Naive B cell (primary cell): ENCODE data around the gene CELA2B. TPM values are rescaled to one million over a fixed set of nuclear protein-coding genes. Genes with fewer than 3 reads are reported as not detected.
"Not testable (repeated sequence)": the region's sequence is repeated elsewhere in the genome, so short reads cannot be mapped to it uniquely, and the experiment has no call there.

Experiments
- ATAC-seq, 2 donors: fragments of 150-1000 bp; cut with Tn5 transposase; 2 replicates each; pipeline ENCODE4 v1.10.0; 2021; ENCODE audit warnings: low read depth in 2 of 2, mild to moderate bottlenecking in 2 of 2, moderate library complexity in 2 of 2
- DNase-seq: peaks from one replicate; pipeline ENCODE4 v3.0.0; 2022
- H3K27ac Mint-ChIP-seq, 6 donors: one replicate each; pipeline ENCODE4 v1.8.0; 2020 to 2022; ENCODE audit warnings: mild to moderate bottlenecking in 6 of 6, mixed read lengths in 6 of 6, moderate library complexity in 5 of 6, inconsistent platforms in 2 of 6
- H3K27me3 Mint-ChIP-seq, 3 donors: one replicate each; pipeline ENCODE4 v1.8.0; 2021 to 2022; ENCODE audit warnings: mixed read lengths in 3 of 3, mild to moderate bottlenecking in 1 of 3
- H3K36me3 Mint-ChIP-seq, 2 donors: one replicate each; pipeline ENCODE4 v1.8.0; 2020 to 2022; ENCODE audit warnings: mixed read lengths in 2 of 2, inconsistent platforms in 1 of 2, mild to moderate bottlenecking in 1 of 2
- H3K4me1 Mint-ChIP-seq, 3 donors: one replicate each; pipeline ENCODE4 v1.8.0; 2020 to 2022; ENCODE audit warnings: mixed read lengths in 3 of 3, inconsistent platforms in 1 of 3, mild to moderate bottlenecking in 1 of 3, moderate library complexity in 1 of 3
- H3K4me3 Mint-ChIP-seq, 8 donors: one replicate each; pipeline ENCODE4 v1.8.0; 2020 to 2022; ENCODE audit warnings: mild to moderate bottlenecking in 8 of 8, mixed read lengths in 8 of 8, moderate library complexity in 8 of 8, inconsistent platforms in 2 of 8
- H3K9me3 Mint-ChIP-seq, 7 donors: one replicate each; pipeline ENCODE4 v1.8.0; 2020 to 2022; ENCODE audit warnings: mixed read lengths in 7 of 7, mild to moderate bottlenecking in 5 of 7, inconsistent platforms in 2 of 7, moderate library complexity in 1 of 7
- polyA plus RNA-seq, 6 donors: library from polyadenylated mRNA; unstranded; fragments of 300-500 nt; fragmentation: Illumina TruSeq; gene quantifications; one replicate each; pipeline ENCODE4 v1.2.3, GENCODE V29; 2021; ENCODE audit warnings: low read depth in 6 of 6

Gene CELA2B
- polyA plus RNA-seq, 6 donors from 2014 or later = not detected

GRCh38 chr1:15466955-15467625 is 8.8 kb upstream of the CELA2B start:
- ATAC-seq, H3K9me3 Mint-ChIP-seq, H3K4me1 Mint-ChIP-seq, H3K4me3 Mint-ChIP-seq, DNase-seq, H3K36me3 Mint-ChIP-seq, H3K27ac Mint-ChIP-seq: not testable (repeated sequence)
- H3K27me3 Mint-ChIP-seq = peaks cover 0 to 12% (median 0%) of the 10 kb centered on the region in 3 donors

GRCh38 chr1:15468145-15468544 is 7.8 kb upstream of the CELA2B start:
- H3K27ac Mint-ChIP-seq = no peak overlapping the region

GRCh38 chr1:15469361-15469760 is 6.5 kb upstream of the CELA2B start:
- peaks cover 0 to 2% (median 0%) of the 10 kb centered on the region in 3 donors for H3K4me1 Mint-ChIP-seq
- H3K36me3 Mint-ChIP-seq = no peaks in the 10 kb centered on the region
- H3K27me3 Mint-ChIP-seq = peaks cover 0 to 12% (median 0%) of the 10 kb centered on the region in 3 donors
- DNase-seq (no peak), ATAC-seq (no peak)
- no peaks in the 10 kb centered on the region for H3K9me3 Mint-ChIP-seq
- H3K27ac Mint-ChIP-seq = no peak overlapping the region
- H3K4me3 Mint-ChIP-seq = no peak overlapping the region

More at GRCh38 chr1:15468145-15468544, 7.8 kb upstream of the CELA2B start:
- no peak for ATAC-seq
- Mint-ChIP-seq H3K36me3 (no peaks in the 10 kb centered on the region), H3K27me3 (peaks cover 0 to 12% (median 0%) of the 10 kb centered on the region in 3 donors), H3K4me1 (peaks cover 0 to 2% (median 0%) of the 10 kb centered on the region in 3 donors), H3K9me3 (no peaks in the 10 kb centered on the region), H3K4me3 (no peak overlapping the region)
- DNase-seq = no peak

- H3K4me3 Mint-ChIP-seq, ATAC-seq, H3K9me3 Mint-ChIP-seq, H3K27ac Mint-ChIP-seq, DNase-seq, H3K36me3 Mint-ChIP-seq, H3K4me1 Mint-ChIP-seq: not testable (repeated sequence)
- H3K27me3 Mint-ChIP-seq = peaks cover 0 to 12% (median 0%) of the 10 kb centered on the region in 3 donors
Measured at GRCh38 chr1:15469821-15470448, 6.0 kb upstream of the CELA2B start.

- not testable (repeated sequence) for H3K27ac Mint-ChIP-seq, H3K4me3 Mint-ChIP-seq, DNase-seq, H3K4me1 Mint-ChIP-seq, H3K27me3 Mint-ChIP-seq, H3K36me3 Mint-ChIP-seq, H3K9me3 Mint-ChIP-seq, ATAC-seq
Measured at GRCh38 chr1:15471067-15471466, 4.8 kb upstream of the CELA2B start.

- H3K27ac Mint-ChIP-seq, H3K27me3 Mint-ChIP-seq, H3K9me3 Mint-ChIP-seq, DNase-seq, H3K36me3 Mint-ChIP-seq, H3K4me1 Mint-ChIP-seq, H3K4me3 Mint-ChIP-seq, ATAC-seq: not testable (repeated sequence)
Measured at GRCh38 chr1:15471723-15472122, 4.2 kb upstream of the CELA2B start.

GRCh38 chr1:15472587-15472986 is 3.3 kb upstream of the CELA2B start:
- DNase-seq (no peak), ATAC-seq (no peak)
- no peaks in the 10 kb centered on the region for H3K9me3 Mint-ChIP-seq
- H3K27ac Mint-ChIP-seq = no peak overlapping the region
- H3K36me3 Mint-ChIP-seq = no peaks in the 10 kb centered on the region
- H3K4me3 Mint-ChIP-seq = no peak overlapping the region
- H3K27me3 Mint-ChIP-seq = peaks cover 0 to 7% (median 0%) of the 10 kb centered on the region in 3 donors
- peaks cover 0 to 2% (median 0%) of the 10 kb centered on the region in 3 donors for H3K4me1 Mint-ChIP-seq

- no peaks in the 10 kb centered on the region for H3K36me3 Mint-ChIP-seq
- H3K4me3 Mint-ChIP-seq = no peak overlapping the region
- no peaks in the 10 kb centered on the region for H3K9me3 Mint-ChIP-seq
- no peaks in the 10 kb centered on the region for H3K4me1 Mint-ChIP-seq
- ATAC-seq = no peak
- no peak overlapping the region for H3K27ac Mint-ChIP-seq
- no peak for DNase-seq
- H3K27me3 Mint-ChIP-seq = no peaks in the 10 kb centered on the region
Measured at GRCh38 chr1:15476927-15477326, 1.0 kb downstream of the CELA2B start.

- peak overlapping the region in 1 of 6 donors; percentile 58 for H3K27ac Mint-ChIP-seq
- no peak for ATAC-seq
Measured at GRCh38 chr1:15477646-15478212, 1.8 kb downstream of the CELA2B start.

GRCh38 chr1:15479654-15480347 is 3.9 kb downstream of the CELA2B start:
- Mint-ChIP-seq H3K4me1 (no peaks in the 10 kb centered on the region), H3K9me3 (no peaks in the 10 kb centered on the region), H3K27ac (no peak overlapping the region), H3K4me3 (no peak overlapping the region), H3K27me3 (no peaks in the 10 kb centered on the region), H3K36me3 (no peaks in the 10 kb centered on the region)
- DNase-seq = no peak
- ATAC-seq = no peak

More at GRCh38 chr1:15477646-15478212, 1.8 kb downstream of the CELA2B start:
- H3K4me1 Mint-ChIP-seq = no peaks in the 10 kb centered on the region
- no peak for DNase-seq
- no peaks in the 10 kb centered on the region for H3K36me3 Mint-ChIP-seq
- H3K9me3 Mint-ChIP-seq = no peaks in the 10 kb centered on the region
- no peaks in the 10 kb centered on the region for H3K27me3 Mint-ChIP-seq
- H3K4me3 Mint-ChIP-seq = peak overlapping the region in 1 of 8 donors; percentile 23

GRCh38 chr1:15482455-15482854 is 6.6 kb downstream of the CELA2B start:
- H3K9me3 Mint-ChIP-seq, H3K27ac Mint-ChIP-seq, H3K27me3 Mint-ChIP-seq, DNase-seq, H3K4me1 Mint-ChIP-seq, H3K4me3 Mint-ChIP-seq, ATAC-seq: not testable (repeated sequence)
- H3K36me3 Mint-ChIP-seq = peaks cover 12 to 14% of the 10 kb centered on the region in 2 donors

- H3K27me3 Mint-ChIP-seq, H3K27ac Mint-ChIP-seq, ATAC-seq, H3K9me3 Mint-ChIP-seq, DNase-seq, H3K4me3 Mint-ChIP-seq, H3K4me1 Mint-ChIP-seq: not testable (repeated sequence)
- peaks cover 12 to 14% of the 10 kb centered on the region in 2 donors for H3K36me3 Mint-ChIP-seq
Measured at GRCh38 chr1:15482983-15483543, 7.2 kb downstream of the CELA2B start.

GRCh38 chr1:15483971-15484370 is 8.1 kb downstream of the CELA2B start:
- ATAC-seq (no peak), DNase-seq (no peak)
- H3K4me1 Mint-ChIP-seq = no peaks in the 10 kb centered on the region
- H3K9me3 Mint-ChIP-seq = no peaks in the 10 kb centered on the region
- no peak overlapping the region for H3K4me3 Mint-ChIP-seq
- H3K27ac Mint-ChIP-seq = no peak overlapping the region
- no peaks in the 10 kb centered on the region for H3K27me3 Mint-ChIP-seq
- H3K36me3 Mint-ChIP-seq = peaks cover 17 to 18% of the 10 kb centered on the region in 2 donors
